Gastroesophageal sphincter (tissue), 3 donors: ENCODE measurements around the gene NRL.
"Not testable (repeated sequence)": the region's sequence is repeated elsewhere in the genome, so short reads cannot be mapped to it uniquely, and the experiment has no call there.

Source experiments
- EP300 ChIP-seq: sonication (generic); formaldehyde crosslinking; IDR thresholded peaks from one replicate; pipeline ENCODE4 v1.6.1; 2017; ENCODE audit warnings: antibody characterized with exemption, mild to moderate bottlenecking
- POLR2A ChIP-seq, 2 donors: fragments of 450-650 bp; IDR thresholded peaks; one replicate each; pipeline ENCODE4 v1.6.1; 2017; ENCODE audit warnings: antibody characterized with exemption in 2 of 2, mild to moderate bottlenecking in 2 of 2, moderate library complexity in 1 of 2
- POLR2AphosphoS5 ChIP-seq: sonication (generic); formaldehyde crosslinking; IDR thresholded peaks from one replicate; pipeline ENCODE4 v1.6.1; 2017; ENCODE audit warnings: antibody characterized with exemption
- TF ChIP-seq, protein P1 (sequence below), 4 experiments: fragments of 200-600 bp in 2 of 4; fragments of 450-650 bp in 2 of 4; sonication (generic) in 1 of 4; IDR thresholded peaks; one replicate each; pipeline ENCODE4 v1.5.1; 2017 to 2019; ENCODE audit warnings: antibody characterized with exemption in 4 of 4, mild to moderate bottlenecking in 2 of 4, moderate library complexity in 2 of 4

GRCh38 chr14:24049002-24049401 is 65.7 kb downstream of the NRL start:
- TF ChIP-seq, protein P1, sequence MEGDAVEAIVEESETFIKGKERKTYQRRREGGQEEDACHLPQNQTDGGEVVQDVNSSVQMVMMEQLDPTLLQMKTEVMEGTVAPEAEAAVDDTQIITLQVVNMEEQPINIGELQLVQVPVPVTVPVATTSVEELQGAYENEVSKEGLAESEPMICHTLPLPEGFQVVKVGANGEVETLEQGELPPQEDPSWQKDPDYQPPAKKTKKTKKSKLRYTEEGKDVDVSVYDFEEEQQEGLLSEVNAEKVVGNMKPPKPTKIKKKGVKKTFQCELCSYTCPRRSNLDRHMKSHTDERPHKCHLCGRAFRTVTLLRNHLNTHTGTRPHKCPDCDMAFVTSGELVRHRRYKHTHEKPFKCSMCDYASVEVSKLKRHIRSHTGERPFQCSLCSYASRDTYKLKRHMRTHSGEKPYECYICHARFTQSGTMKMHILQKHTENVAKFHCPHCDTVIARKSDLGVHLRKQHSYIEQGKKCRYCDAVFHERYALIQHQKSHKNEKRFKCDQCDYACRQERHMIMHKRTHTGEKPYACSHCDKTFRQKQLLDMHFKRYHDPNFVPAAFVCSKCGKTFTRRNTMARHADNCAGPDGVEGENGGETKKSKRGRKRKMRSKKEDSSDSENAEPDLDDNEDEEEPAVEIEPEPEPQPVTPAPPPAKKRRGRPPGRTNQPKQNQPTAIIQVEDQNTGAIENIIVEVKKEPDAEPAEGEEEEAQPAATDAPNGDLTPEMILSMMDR (IDR thresholded peaks at IDR 0.05) = not testable (repeated sequence)
- TF ChIP-seq POLR2A (IDR thresholded peaks at IDR 0.05); EP300; POLR2AphosphoS5: not testable (repeated sequence)
